ENCODE data around the gene EN1. TPM values are rescaled to one million over a fixed set of nuclear protein-coding genes. Genes with fewer than 3 reads are reported as not detected.

EN1 gene
- total and polyA plus RNA-seq, 9 donors = not detected

DNA sequence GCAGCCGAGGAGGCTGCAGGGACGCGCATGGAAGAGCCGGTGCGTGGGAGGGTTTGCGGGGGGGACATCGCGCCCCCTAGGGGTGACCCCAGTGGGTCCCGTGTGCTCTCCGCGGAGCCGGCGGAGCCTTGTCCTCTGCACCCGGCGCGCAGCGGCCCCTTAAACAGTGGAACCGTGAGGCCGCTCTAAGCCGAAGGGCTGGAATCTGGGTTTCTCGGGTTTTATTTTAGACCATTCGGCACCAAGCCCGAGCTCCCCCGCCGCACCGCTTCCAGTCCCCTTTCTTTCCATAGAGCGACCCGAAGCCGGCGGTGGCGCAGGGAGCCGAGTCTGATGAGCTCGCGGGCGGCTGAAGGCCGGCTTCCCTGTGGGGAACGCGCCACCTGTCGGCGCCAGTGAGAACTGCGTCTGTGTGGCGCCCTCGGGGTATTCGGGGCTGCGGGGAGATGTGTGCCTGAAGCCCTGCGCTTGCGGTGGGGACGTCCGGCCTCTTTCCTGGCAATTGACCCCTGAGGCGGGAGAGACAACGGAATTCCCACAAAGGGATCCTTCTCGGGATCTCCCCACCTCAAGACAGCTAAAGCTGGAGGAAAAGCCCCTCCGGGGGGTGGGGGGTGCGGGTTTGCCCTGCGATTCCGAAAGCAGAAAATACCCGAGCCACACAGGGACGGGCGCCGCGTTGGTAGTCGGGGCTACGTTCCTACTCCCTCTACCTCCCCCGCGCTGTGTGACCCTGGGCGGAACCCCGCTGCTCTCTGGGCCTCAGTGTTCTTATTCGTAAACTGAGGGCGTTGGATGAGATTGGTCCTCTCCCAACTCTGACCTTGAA lies 8.2 kb upstream of the EN1 start:
- DNase-seq = peak; percentile 45 to 83 (median 75)
- no peaks in the 10 kb centered on the region for H3K4me1 ChIP-seq (ENCODE audit: insufficient read depth)
- no peaks in the 10 kb centered on the region for H3K9me3 ChIP-seq
- no peaks in the 10 kb centered on the region for H3K27me3 ChIP-seq
- no peaks in the 10 kb centered on the region for H3K36me3 ChIP-seq
- TF ChIP-seq EP300 (IDR thresholded peaks at IDR 0.05) = no peak
- TF ChIP-seq, protein P1, sequence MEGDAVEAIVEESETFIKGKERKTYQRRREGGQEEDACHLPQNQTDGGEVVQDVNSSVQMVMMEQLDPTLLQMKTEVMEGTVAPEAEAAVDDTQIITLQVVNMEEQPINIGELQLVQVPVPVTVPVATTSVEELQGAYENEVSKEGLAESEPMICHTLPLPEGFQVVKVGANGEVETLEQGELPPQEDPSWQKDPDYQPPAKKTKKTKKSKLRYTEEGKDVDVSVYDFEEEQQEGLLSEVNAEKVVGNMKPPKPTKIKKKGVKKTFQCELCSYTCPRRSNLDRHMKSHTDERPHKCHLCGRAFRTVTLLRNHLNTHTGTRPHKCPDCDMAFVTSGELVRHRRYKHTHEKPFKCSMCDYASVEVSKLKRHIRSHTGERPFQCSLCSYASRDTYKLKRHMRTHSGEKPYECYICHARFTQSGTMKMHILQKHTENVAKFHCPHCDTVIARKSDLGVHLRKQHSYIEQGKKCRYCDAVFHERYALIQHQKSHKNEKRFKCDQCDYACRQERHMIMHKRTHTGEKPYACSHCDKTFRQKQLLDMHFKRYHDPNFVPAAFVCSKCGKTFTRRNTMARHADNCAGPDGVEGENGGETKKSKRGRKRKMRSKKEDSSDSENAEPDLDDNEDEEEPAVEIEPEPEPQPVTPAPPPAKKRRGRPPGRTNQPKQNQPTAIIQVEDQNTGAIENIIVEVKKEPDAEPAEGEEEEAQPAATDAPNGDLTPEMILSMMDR (IDR thresholded peaks at IDR 0.05) = peak; percentile 70 to 80 (median 73)
- intact Hi-C loops (cut with DNase I) = loop anchor here (5.0 to 10.0 kb wide), 3 partner anchors 631 to 808 kb away; no protein-coding TSS in a partner anchor
- WGBS, 3 donors = 1 to 2% (median 1%) methylated on average over 66 to 69 of the region's 69 CpGs
- peak overlapping the region; percentile 18 for H3K4me3 ChIP-seq
- H3K27ac ChIP-seq = no peak overlapping the region

DNA sequence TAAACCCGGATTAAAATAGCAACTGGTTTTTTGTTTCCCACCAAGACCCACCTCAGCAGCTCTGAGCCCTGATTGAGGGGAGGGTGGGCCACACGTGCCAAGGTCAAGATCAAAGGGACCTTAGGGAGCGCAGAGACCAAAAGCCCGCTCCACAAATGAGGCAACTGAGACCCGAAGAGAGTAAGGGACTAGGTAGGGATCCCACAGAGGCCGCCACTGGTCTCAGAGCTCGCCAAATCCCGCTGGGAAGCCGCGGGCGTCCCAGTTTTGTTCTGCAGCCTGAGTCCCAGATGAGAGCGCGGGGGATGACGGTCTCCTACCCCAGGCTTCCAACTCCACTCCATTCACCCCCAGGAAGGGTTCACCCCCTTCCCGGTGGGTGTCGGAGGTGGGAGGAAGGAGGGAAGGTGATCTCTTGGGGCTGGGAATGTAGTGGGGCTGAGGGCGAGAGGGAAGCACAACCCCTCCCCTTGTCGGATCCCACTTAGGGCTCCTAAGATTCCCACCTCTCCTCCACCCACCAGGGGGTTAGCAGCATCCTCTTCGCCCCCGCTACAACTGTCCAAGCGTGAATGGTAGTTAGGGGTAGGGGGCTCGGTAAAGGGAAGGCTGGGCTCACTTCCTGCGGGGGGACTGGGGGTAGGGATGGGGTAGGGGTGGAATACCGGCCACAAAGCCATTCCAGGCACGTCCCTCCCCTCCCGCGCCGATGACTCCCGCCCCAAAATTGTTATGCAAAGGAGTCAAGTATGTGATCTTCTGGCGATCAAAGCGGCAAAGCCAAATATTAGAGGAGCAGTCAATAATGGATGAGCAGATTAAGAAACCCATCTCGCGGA lies 7.3 kb upstream of the EN1 start:
- H3K9me3 ChIP-seq = no peaks in the 10 kb centered on the region
- no peaks in the 10 kb centered on the region for H3K4me1 ChIP-seq (ENCODE audit: insufficient read depth)
- H3K27me3 ChIP-seq = no peaks in the 10 kb centered on the region
- H3K4me3 ChIP-seq = no peak overlapping the region
- no peaks in the 10 kb centered on the region for H3K36me3 ChIP-seq
- intact Hi-C loops (cut with DNase I) = loop anchor here (5.0 to 10.0 kb wide), 3 partner anchors 630 to 807 kb away; no protein-coding TSS in a partner anchor
- 2 to 5% (median 4%) methylated on average over 32 to 33 of the region's 33 CpGs for WGBS, 3 donors
- TF ChIP-seq, protein P1 (IDR thresholded peaks at IDR 0.05) = no peak
- TF ChIP-seq EP300 (IDR thresholded peaks at IDR 0.05) = no peak
- TF ChIP-seq POLR2A (IDR thresholded peaks at IDR 0.05) = no peak
- H3K27ac ChIP-seq = no peak overlapping the region
- no peak for DNase-seq

DNA sequence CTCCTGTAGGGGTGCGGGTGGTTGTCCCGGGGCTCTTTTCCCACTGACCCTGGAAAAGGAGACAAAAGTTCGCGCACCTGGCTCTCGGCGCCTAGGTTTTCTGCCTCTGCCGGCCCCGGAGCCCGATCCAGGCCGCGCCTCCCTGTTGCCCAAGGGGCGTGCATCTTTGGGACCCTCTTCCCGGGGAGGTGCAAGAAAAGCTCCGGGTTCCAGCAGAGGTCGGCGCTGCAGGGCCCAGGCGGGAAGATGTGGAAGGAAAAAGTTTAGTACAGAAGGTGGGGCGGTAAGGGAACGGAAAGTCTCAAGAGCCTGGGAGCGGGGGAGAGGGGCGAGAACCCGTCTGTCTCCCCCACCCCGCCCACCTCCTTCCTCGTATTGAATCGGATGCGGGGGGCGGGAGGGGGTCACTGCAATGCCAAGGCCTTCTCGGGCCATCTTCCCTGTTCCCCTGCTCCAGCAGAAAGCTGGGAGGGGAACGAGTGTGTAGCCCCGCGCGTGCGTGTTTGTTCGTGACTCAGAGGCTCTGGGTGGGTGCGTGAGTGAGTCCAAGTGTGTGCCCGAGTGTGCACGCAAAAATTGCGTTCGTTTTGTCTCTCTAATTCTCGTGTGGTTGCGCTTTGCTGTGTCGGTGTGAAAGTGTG lies 6.3 kb upstream of the EN1 start:
- H3K4me3 ChIP-seq = no peak overlapping the region
- WGBS, 3 donors = 3 to 4% (median 4%) methylated on average over 42 of the region's 42 CpGs
- H3K27ac ChIP-seq = no peak overlapping the region
- H3K4me1 ChIP-seq (ENCODE audit: insufficient read depth) = no peaks in the 10 kb centered on the region
- no peaks in the 10 kb centered on the region for H3K36me3 ChIP-seq
- no peaks in the 10 kb centered on the region for H3K27me3 ChIP-seq
- TF ChIP-seq POLR2A (IDR thresholded peaks at IDR 0.05) = no peak
- no peak for TF ChIP-seq EP300 (IDR thresholded peaks at IDR 0.05)
- TF ChIP-seq, protein P1 (IDR thresholded peaks at IDR 0.05) = no peak
- H3K9me3 ChIP-seq = no peaks in the 10 kb centered on the region
- no peak for DNase-seq
- intact Hi-C loops (cut with DNase I) = loop anchor here in 3 of 4 donors (5.0 to 10.0 kb wide), 2 partner anchors 629 to 631 kb away; no protein-coding TSS in a partner anchor

DNA sequence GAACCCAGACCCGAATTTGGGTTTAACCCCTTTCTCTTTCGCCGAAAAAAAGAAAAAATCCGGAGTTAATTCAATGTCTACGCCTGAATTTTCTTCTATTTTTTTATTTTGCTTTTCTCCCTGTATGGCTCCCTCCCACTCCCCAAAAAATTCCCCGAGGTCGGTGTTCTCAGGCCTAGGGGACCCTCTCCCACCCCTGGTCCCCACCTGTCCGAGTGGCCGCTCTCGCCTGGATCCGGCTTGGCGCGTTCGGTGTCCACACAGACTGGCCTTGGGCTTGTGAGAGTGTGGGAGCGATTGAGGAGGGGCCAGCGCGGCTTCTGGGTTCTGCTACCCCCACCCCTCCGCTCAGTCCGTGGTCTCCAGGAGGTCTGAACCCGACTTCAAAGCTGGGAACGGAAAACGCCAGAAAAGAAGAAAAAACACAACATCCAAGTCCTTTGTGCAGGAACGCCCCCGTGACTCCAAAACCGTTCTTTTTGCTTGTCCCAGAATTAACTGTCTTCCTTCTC lies 5.7 kb upstream of the EN1 start:
- H3K4me1 ChIP-seq (ENCODE audit: insufficient read depth) = no peaks in the 10 kb centered on the region

More for the DNA sequence above, 5.7 kb upstream of the EN1 start:
- Histone ChIP-seq H3K36me3 (no peaks in the 10 kb centered on the region), H3K27ac (no peak overlapping the region), H3K9me3 (no peaks in the 10 kb centered on the region), H3K4me3 (no peak overlapping the region), H3K27me3 (no peaks in the 10 kb centered on the region)
- TF ChIP-seq POLR2A (IDR thresholded peaks at IDR 0.05) = no peak
- no peak for TF ChIP-seq EP300 (IDR thresholded peaks at IDR 0.05)
- DNase-seq = no peak
- 4 to 5% (median 5%) methylated on average over 25 of the region's 25 CpGs for WGBS, 3 donors
- intact Hi-C loops (cut with DNase I) = loop anchor here in 3 of 4 donors (5.0 to 10.0 kb wide), 2 partner anchors 628 to 631 kb away; no protein-coding TSS in a partner anchor
